Measurements from ENCODE around the gene EYS.

- TF ChIP-seq CTCF (IDR thresholded peaks at IDR 0.05) (no peak), MAX (IDR thresholded peaks at IDR 0.05; ENCODE audit: low read depth) (peak; percentile 87), EP300 (IDR thresholded peaks at IDR 0.05; ENCODE audit: borderline replicate concordance in 1 of 2, low read depth in 1 of 2, low read length in 1 of 2) (peak; percentile 50 to 93; a peak in 3 of 4 replicates), ELF1 (IDR thresholded peaks at IDR 0.05) (no peak), USF1 (IDR thresholded peaks at IDR 0.05; ENCODE audit: borderline replicate concordance, low read depth) (no peak), JUND (IDR thresholded peaks at IDR 0.05) (peak; percentile 69), REST (IDR thresholded peaks at IDR 0.05; ENCODE audit: low read depth, low read length) (no peak), CHD2 (IDR thresholded peaks at IDR 0.05; ENCODE audit: low read length, partially characterized antibody) (peak; percentile 76), POLR2AphosphoS5 (IDR thresholded peaks at IDR 0.05; ENCODE audit: low read depth, low read length) (0 out of 2 replicates have a peak, but pooled peaks have one; percentile 51), FOXM1 (IDR thresholded peaks at IDR 0.05; ENCODE audit: low read depth) (no peak), GABPA (IDR thresholded peaks at IDR 0.05; ENCODE audit: low read depth) (no peak), FOXJ3 (CRISPR knock-in tag; IDR thresholded peaks at IDR 0.05) (no peak; the same call in 1 of the 2 replicates), RCOR1 (IDR thresholded peaks at IDR 0.05; ENCODE audit: low read length) (peak; percentile 92), EZH2phosphoT487 (IDR thresholded peaks at IDR 0.05; ENCODE audit: borderline replicate concordance, low read depth) (no peak)
Observed at GRCh38 chr6:63804381-63804956, 1902.6 kb downstream of the EYS start.

Measured in SK-N-SH (cell line).